Lower leg skin (tissue), 4 donors: ENCODE results near the gene RUFY1. TPM values are rescaled to one million over a fixed set of nuclear protein-coding genes. Genes with fewer than 3 reads are reported as not detected.
"Not testable (repeated sequence)": the region's sequence is repeated elsewhere in the genome, so short reads cannot be mapped to it uniquely, and the experiment has no call there.

ENCODE experiments used
- DNase-seq, 2 donors: peaks; one replicate each; pipeline ENCODE4 v3.0.0-alpha.2; 2019; ENCODE audit warnings: low spot score in 2 of 2
- H3K4me3 ChIP-seq: fragments of 200-600 bp; sonication (generic); 2 replicates; pipeline ENCODE4 v1.5.1; 2017; ENCODE audit warnings: mild to moderate bottlenecking, low read depth; ENCODE audit not compliant: poor library complexity, severe bottlenecking
- CTCF ChIP-seq, 3 donors: fragments of 450-650 bp; IDR thresholded peaks; one replicate each; pipeline ENCODE4 v1.5.1; 2016; ENCODE audit warnings: antibody characterized with exemption in 3 of 3, mild to moderate bottlenecking in 3 of 3, moderate library complexity in 2 of 3
- POLR2A ChIP-seq, 2 donors: fragments of 450-650 bp; IDR thresholded peaks; one replicate each; pipeline ENCODE4 v1.6.1; 2016 to 2017; ENCODE audit warnings: antibody characterized with exemption in 2 of 2, mild to moderate bottlenecking in 1 of 2, moderate library complexity in 1 of 2
- WGBS, 2 donors: methylation state at CpG; one replicate each; pipeline ENCODE4 v1.1.5; 2018; 5-methylcytosine and 5-hydroxymethylcytosine counted together
- intact Hi-C: fragments of 100-400 bp; cut with DNase I; formaldehyde crosslinking; loops from one replicate; pipeline ENCODE4 v1.15.0; 2023; ENCODE audit warnings: low total_unique reads
- total RNA-seq, 4 donors: library from RNA; depleted of rRNA; stranded (reverse); fragments of >200 nt; gene quantifications; one replicate each; pipeline ENCODE4 v1.1.0, GENCODE V29; 2016

RUFY1 gene
- total RNA-seq, 4 donors from 2014 or later: 36.4 to 76.1 (median 54.9) TPM

GRCh38 chr5:179509239-179509638, 41.1 kb upstream of the RUFY1 start:
- intact Hi-C loops: no loop called here
- no peak overlapping the region for H3K4me3 ChIP-seq
- 11 to 15% methylated on average over 4 of the region's 4 CpGs for WGBS, 2 donors
- TF ChIP-seq POLR2A (IDR thresholded peaks at IDR 0.05) (no peak), CTCF (IDR thresholded peaks at IDR 0.05) (no peak)
- DNase-seq: no peak

- 83 to 100% methylated on average over 1 of the region's 1 CpG for WGBS, 2 donors
- TF ChIP-seq POLR2A (IDR thresholded peaks at IDR 0.05) (no peak), CTCF (IDR thresholded peaks at IDR 0.05) (no peak)
- H3K4me3 ChIP-seq: no peak overlapping the region
- no peak for DNase-seq
- intact Hi-C loops: no loop called here
Measured at GRCh38 chr5:179509845-179510244, 40.5 kb upstream of the RUFY1 start.

GRCh38 chr5:179512452-179513000, 37.8 kb upstream of the RUFY1 start:
- no peak for TF ChIP-seq CTCF (IDR thresholded peaks at IDR 0.05)
- TF ChIP-seq POLR2A (IDR thresholded peaks at IDR 0.05): no peak

GRCh38 chr5:179515501-179515900, 34.9 kb upstream of the RUFY1 start:
- intact Hi-C loops, DNase-seq, H3K4me3 ChIP-seq: not testable (repeated sequence)
- WGBS, 2 donors: 64 to 66% methylated on average over 7 of the region's 7 CpGs

More at GRCh38 chr5:179512452-179513000, 37.8 kb upstream of the RUFY1 start:
- peak in 1 of 2 donors; percentile 14 for DNase-seq
- intact Hi-C loops: no loop called here
- WGBS, 2 donors: 76 to 86% methylated on average over 15 of the region's 15 CpGs
- no peak overlapping the region for H3K4me3 ChIP-seq

GRCh38 chr5:179516221-179516620, 34.1 kb upstream of the RUFY1 start:
- H3K4me3 ChIP-seq: no peak overlapping the region
- 60 to 71% methylated on average over 9 of the region's 9 CpGs for WGBS, 2 donors
- TF ChIP-seq CTCF (IDR thresholded peaks at IDR 0.05): no peak
- TF ChIP-seq POLR2A (IDR thresholded peaks at IDR 0.05): no peak
- no peak for DNase-seq
- intact Hi-C loops: no loop called here

GRCh38 chr5:179517746-179518145, 32.6 kb upstream of the RUFY1 start:
- WGBS, 2 donors: 85 to 89% methylated on average over 5 of the region's 7 CpGs
- peak in 1 of 2 donors; percentile 9 for DNase-seq
- intact Hi-C loops, H3K4me3 ChIP-seq: not testable (repeated sequence)

GRCh38 chr5:179518369-179518768, 32.0 kb upstream of the RUFY1 start:
- intact Hi-C loops, H3K4me3 ChIP-seq: not testable (repeated sequence)
- WGBS, 2 donors: 70 to 72% methylated on average over 9 to 14 of the region's 17 CpGs

GRCh38 chr5:179519416-179520070, 30.8 kb upstream of the RUFY1 start:
- 62 to 63% methylated on average over 15 of the region's 15 CpGs for WGBS, 2 donors
- DNase-seq: peak in 1 of 2 donors; percentile 54
- H3K4me3 ChIP-seq, intact Hi-C loops: not testable (repeated sequence)

More at GRCh38 chr5:179518369-179518768, 32.0 kb upstream of the RUFY1 start:
- not testable (repeated sequence) for DNase-seq

- H3K4me3 ChIP-seq, intact Hi-C loops: not testable (repeated sequence)
- DNase-seq: peak in 1 of 2 donors; percentile 64
- WGBS, 2 donors: 61 to 83% methylated on average over 4 to 5 of the region's 5 CpGs
Measured at GRCh38 chr5:179522107-179522506, 28.2 kb upstream of the RUFY1 start.
